ENCODE results near the gene CCDC71L. TPM values are rescaled to one million over a fixed set of nuclear protein-coding genes. Genes with fewer than 3 reads are reported as not detected.

The CCDC71L gene
- polyA plus RNA-seq, 1 donor from 2014 or later: 38.3 TPM

GRCh38 chr7:106630648-106631047 lies 30.3 kb downstream of the CCDC71L start:
- no peaks in the 10 kb centered on the region for H3K9me3 ChIP-seq (ENCODE audit: low read length)
- H3K36me3 ChIP-seq (ENCODE audit: insufficient read depth, low read length): no peaks in the 10 kb centered on the region
- no peak overlapping the region for H3K4me3 ChIP-seq (ENCODE audit: low read length)
- TF ChIP-seq SMC3 (conservative IDR thresholded peaks at IDR 0.05; ENCODE audit: poor library complexity) (no peak), EP300 (conservative IDR thresholded peaks at IDR 0.05; ENCODE audit: poor library complexity, severe bottlenecking) (no peak), RAD21 (conservative IDR thresholded peaks at IDR 0.05) (no peak), MXI1 (conservative IDR thresholded peaks at IDR 0.05; ENCODE audit: poor library complexity, severe bottlenecking) (no peak), REST (IDR thresholded peaks at IDR 0.05; ENCODE audit: borderline replicate concordance) (no peak), POLR2AphosphoS5 (IDR thresholded peaks at IDR 0.05) (no peak), CTCF (IDR thresholded peaks at IDR 0.05; ENCODE audit: poor library complexity, severe bottlenecking) (no peak), TAF1 (IDR thresholded peaks at IDR 0.05; ENCODE audit: low read depth) (no peak), EZH2 (IDR thresholded peaks at IDR 0.05; ENCODE audit: borderline replicate concordance, insufficient read depth, low read length, poor library complexity, severe bottlenecking) (no peak)
- H3K9me2 ChIP-seq (ENCODE audit: insufficient read depth, low read length): no peaks in the 10 kb centered on the region
- no peak overlapping the region for H2AFZ ChIP-seq (ENCODE audit: low read depth, low read length)
- no peak overlapping the region for H3K9ac ChIP-seq (ENCODE audit: low read length)
- H4K20me1 ChIP-seq (ENCODE audit: insufficient read depth): no peaks in the 10 kb centered on the region
- H3K27me3 ChIP-seq (ENCODE audit: insufficient read depth, low read depth, low read length): no peaks in the 10 kb centered on the region
- no peak overlapping the region for H3K4me2 ChIP-seq (ENCODE audit: low read length)
- no peaks in the 10 kb centered on the region for H3K79me2 ChIP-seq (replicated peaks; ENCODE audit: insufficient read depth, low read length)
- H3K27ac ChIP-seq (ENCODE audit: low read length): no peak overlapping the region
- H3F3A ChIP-seq (ENCODE audit: insufficient read depth, low read length, poor library complexity, severe bottlenecking): no peaks in the 10 kb centered on the region

GRCh38 chr7:106629516-106629915 lies 31.4 kb downstream of the CCDC71L start:
- H3K4me3 ChIP-seq (ENCODE audit: low read length): no peak overlapping the region
- H3K9ac ChIP-seq (ENCODE audit: low read length): no peak overlapping the region
- no peak for TF ChIP-seq EP300 (conservative IDR thresholded peaks at IDR 0.05; ENCODE audit: poor library complexity, severe bottlenecking)
- no peak for TF ChIP-seq SMC3 (conservative IDR thresholded peaks at IDR 0.05; ENCODE audit: poor library complexity)
- no peak for TF ChIP-seq TAF1 (IDR thresholded peaks at IDR 0.05; ENCODE audit: low read depth)
- TF ChIP-seq REST (IDR thresholded peaks at IDR 0.05; ENCODE audit: borderline replicate concordance): no peak
- TF ChIP-seq POLR2AphosphoS5 (IDR thresholded peaks at IDR 0.05): no peak
- no peak for TF ChIP-seq EZH2 (IDR thresholded peaks at IDR 0.05; ENCODE audit: borderline replicate concordance, insufficient read depth, low read length, poor library complexity, severe bottlenecking)
- no peak for TF ChIP-seq RAD21 (conservative IDR thresholded peaks at IDR 0.05)
- no peak for TF ChIP-seq CTCF (IDR thresholded peaks at IDR 0.05; ENCODE audit: poor library complexity, severe bottlenecking)
- TF ChIP-seq MXI1 (conservative IDR thresholded peaks at IDR 0.05; ENCODE audit: poor library complexity, severe bottlenecking): no peak
- H3K9me3 ChIP-seq (ENCODE audit: low read length): no peaks in the 10 kb centered on the region
- no peaks in the 10 kb centered on the region for H3K79me2 ChIP-seq (replicated peaks; ENCODE audit: insufficient read depth, low read length)
- no peaks in the 10 kb centered on the region for H3F3A ChIP-seq (ENCODE audit: insufficient read depth, low read length, poor library complexity, severe bottlenecking)
- no peaks in the 10 kb centered on the region for H4K20me1 ChIP-seq (ENCODE audit: insufficient read depth)
- no peaks in the 10 kb centered on the region for H3K27me3 ChIP-seq (ENCODE audit: insufficient read depth, low read depth, low read length)
- H3K9me2 ChIP-seq (ENCODE audit: insufficient read depth, low read length): no peaks in the 10 kb centered on the region
- H2AFZ ChIP-seq (ENCODE audit: low read depth, low read length): no peak overlapping the region
- H3K27ac ChIP-seq (ENCODE audit: low read length): no peak overlapping the region
- no peak overlapping the region for H3K4me2 ChIP-seq (ENCODE audit: low read length)
- H3K36me3 ChIP-seq (ENCODE audit: insufficient read depth, low read length): no peaks in the 10 kb centered on the region
